ENCODE results near the gene HOMER2.
"Not testable (repeated sequence)": the region's sequence is repeated elsewhere in the genome, so short reads cannot be mapped to it uniquely, and the experiment has no call there.

Gene HOMER2

GRCh38 chr15:82952158-82953081 is at the start of gene HOMER2:
TSS of gene HOMER2 (minus strand) at chr15:82952720. CDS start at chr15:82952535, 185 bp downstream.
- no peak for DNase-seq (ENCODE audit: low read depth)

- not testable (repeated sequence) for DNase-seq (ENCODE audit: low read depth)
Observed at GRCh38 chr15:83000672-83001031, 48.1 kb upstream of the HOMER2 start.

GRCh38 chr15:82999905-83000671 is 47.6 kb upstream of the HOMER2 start:
- DNase-seq (ENCODE audit: low read depth): no peak

- no peak for DNase-seq (ENCODE audit: low read depth)
Observed at GRCh38 chr15:82999426-82999825, 46.9 kb upstream of the HOMER2 start.

GRCh38 chr15:82995938-82996337 is 43.4 kb upstream of the HOMER2 start:
- no peak for DNase-seq (ENCODE audit: low read depth)

GRCh38 chr15:82995076-82995475 is 42.6 kb upstream of the HOMER2 start:
- DNase-seq (ENCODE audit: low read depth): no peak

GRCh38 chr15:82993144-82993543 is 40.6 kb upstream of the HOMER2 start:
- no peak for DNase-seq (ENCODE audit: low read depth)

GRCh38 chr15:82992436-82992998 is 40.0 kb upstream of the HOMER2 start:
- no peak for DNase-seq (ENCODE audit: low read depth)

GRCh38 chr15:82986442-82986780 is 33.9 kb upstream of the HOMER2 start:
- peak; percentile 2 for DNase-seq (ENCODE audit: low read depth)

- peak; percentile 86 for DNase-seq (ENCODE audit: low read depth)
Observed at GRCh38 chr15:82985688-82986441, 33.3 kb upstream of the HOMER2 start, which contains the start of gene RAMAC. TSS of gene RAMAC (plus strand) at chr15:82986210. CDS start at chr15:82989019, 2,809 bp downstream.

GRCh38 chr15:82980981-82981380 is 28.5 kb upstream of the HOMER2 start:
- DNase-seq (ENCODE audit: low read depth): no peak

GRCh38 chr15:82979726-82980125 is 27.2 kb upstream of the HOMER2 start:
- DNase-seq (ENCODE audit: low read depth): no peak

GRCh38 chr15:82978438-82978837 is 25.9 kb upstream of the HOMER2 start:
- DNase-seq (ENCODE audit: low read depth): no peak

- no peak for DNase-seq (ENCODE audit: low read depth)
Observed at GRCh38 chr15:82977076-82977475, 24.6 kb upstream of the HOMER2 start.

GRCh38 chr15:82972990-82973389 is 20.5 kb upstream of the HOMER2 start:
- DNase-seq (ENCODE audit: low read depth): no peak

- no peak for DNase-seq (ENCODE audit: low read depth)
Observed at GRCh38 chr15:82971218-82971984, 18.9 kb upstream of the HOMER2 start.

GRCh38 chr15:82970696-82971095 is 18.2 kb upstream of the HOMER2 start:
- DNase-seq (ENCODE audit: low read depth): no peak

GRCh38 chr15:82970078-82970686 is 17.7 kb upstream of the HOMER2 start:
- DNase-seq (ENCODE audit: low read depth): no peak

- DNase-seq (ENCODE audit: low read depth): no peak
Observed at GRCh38 chr15:82969353-82969752, 16.8 kb upstream of the HOMER2 start.

GRCh38 chr15:82968066-82968465 is 15.5 kb upstream of the HOMER2 start:
- no peak for DNase-seq (ENCODE audit: low read depth)

- DNase-seq (ENCODE audit: low read depth): no peak
Observed at GRCh38 chr15:82966671-82967071, 14.2 kb upstream of the HOMER2 start.

All from activated T-cell treated with anti-CD3 and anti-CD28 coated beads for 1 hour (primary cell).